Measurements from ENCODE around the gene SLC17A2. TPM values are rescaled to one million over a fixed set of nuclear protein-coding genes. Genes with fewer than 3 reads are reported as not detected.

SLC17A2 gene
- total and polyA plus RNA-seq, 2 of the 13 experiments (the other 11 are each of a cell fraction or from before 2014, with no cell fraction given) = 11.2 to 32.4 TPM

- no TSS peak for BruUV-seq (replicated peaks)
- H3K36me3 ChIP-seq (replicated peaks in 1 of 2; ENCODE audit: control insufficient read depth in 1 of 2, insufficient read depth in 2 of 2, low read length in 2 of 2) = no peaks in the 10 kb centered on the region
- CTCF ChIA-PET (ENCODE audit: low intra/inter-chr PET ratio, low total read pairs) = no interaction called here
These were observed 37.6 kb downstream of the SLC17A2 start for GRCh38 chr6:25892877-25893276.

GRCh38 chr6:25889877-25890853 is 40.3 kb downstream of the SLC17A2 start:
- DNase-seq (ENCODE audit: low spot score) (peak; percentile 70), ATAC-seq (peak; percentile 95), FAIRE-seq (peak; percentile 87)
- Histone ChIP-seq H3K4me1 (ENCODE audit: insufficient read depth, low read length) (peaks cover 14% of the 10 kb centered on the region), H3K27ac (ENCODE audit: extremely low read length, insufficient read depth, low read length) (no peak overlapping the region), H3K79me2 (ENCODE audit: insufficient read depth, low read length) (no peaks in the 10 kb centered on the region), H3K9ac (ENCODE audit: insufficient read depth, low read depth, low read length) (no peak overlapping the region), H3K4me2 (ENCODE audit: low read depth, low read length) (no peak overlapping the region), H3K36me3 (replicated peaks in 1 of 2; ENCODE audit: control insufficient read depth in 1 of 2, insufficient read depth in 2 of 2, low read length in 2 of 2) (no peaks in the 10 kb centered on the region), H2AFZ (ENCODE audit: low read length) (no peak overlapping the region), H4K20me1 (ENCODE audit: insufficient read depth, low read length) (no peaks in the 10 kb centered on the region), H3K9me3 (ENCODE audit: low read length) (no peaks in the 10 kb centered on the region), H3K4me3 (replicated peaks in 1 of 3; ENCODE audit: insufficient read depth in 1 of 3, low read depth in 2 of 3, low read length in 3 of 3) (no peak overlapping the region), H3K27me3 (ENCODE audit: control insufficient read depth in 1 of 2, insufficient read depth in 2 of 2, low read length in 2 of 2) (no peaks in the 10 kb centered on the region)
- no TSS peak for BruUV-seq (replicated peaks)
- in situ Hi-C loops (cut with HindIII; ENCODE audit: extremely low pct_ligation_motif_present, low pct_unique_long_range_greater_than_20kb) = loop anchor here (5.0 to 25.0 kb wide), 2 partner anchors 98 to 628 kb away; no protein-coding TSS in a partner anchor
- POLR2A ChIA-PET = no interaction called here
- CTCF ChIA-PET (ENCODE audit: low intra/inter-chr PET ratio, low total read pairs) = interaction anchor here (1.0 to 2.0 kb wide), 8 partner anchors 52 to 666 kb away, joined by 3 to 59 read pairs (median 6); no protein-coding TSS in a partner anchor
- intact Hi-C loops (cut with micrococcal nuclease; ENCODE audit: unreplicated experiment) = loop anchor here (1.0 to 5.0 kb wide), 6 partner anchors 52 to 667 kb away; no protein-coding TSS in a partner anchor
- WGBS (ENCODE audit: low lambda C conversion rate) = 63% methylated on average over 5 of the region's 5 CpGs
- TF ChIP-seq ARID5B (CRISPR knock-in tag; IDR thresholded peaks at IDR 0.05) (peak; percentile 59), MNT (IDR thresholded peaks at IDR 0.05) (no peak), DRAP1 (CRISPR knock-in tag; IDR thresholded peaks at IDR 0.05) (no peak; the same call in 1 of the 2 replicates), ZNF777 (CRISPR knock-in tag; IDR thresholded peaks at IDR 0.05) (no peak), ZFY (CRISPR knock-in tag; IDR thresholded peaks at IDR 0.05) (no peak), ZNF280B (CRISPR knock-in tag; IDR thresholded peaks at IDR 0.05; ENCODE audit: borderline replicate concordance) (no peak)

More at GRCh38 chr6:25892877-25893276, 37.6 kb downstream of the SLC17A2 start:
- Histone ChIP-seq H2AFZ (ENCODE audit: low read length) (no peak overlapping the region), H3K4me1 (ENCODE audit: insufficient read depth, low read length) (peaks cover 14% of the 10 kb centered on the region), H4K20me1 (ENCODE audit: insufficient read depth, low read length) (no peaks in the 10 kb centered on the region), H3K9ac (ENCODE audit: insufficient read depth, low read depth, low read length) (no peak overlapping the region), H3K4me3 (replicated peaks in 1 of 3; ENCODE audit: insufficient read depth in 1 of 3, low read depth in 2 of 3, low read length in 3 of 3) (no peak overlapping the region), H3K79me2 (ENCODE audit: insufficient read depth, low read length) (no peaks in the 10 kb centered on the region), H3K9me3 (ENCODE audit: low read length) (no peaks in the 10 kb centered on the region), H3K4me2 (ENCODE audit: low read depth, low read length) (no peak overlapping the region), H3K27me3 (ENCODE audit: control insufficient read depth in 1 of 2, insufficient read depth in 2 of 2, low read length in 2 of 2) (no peaks in the 10 kb centered on the region), H3K27ac (ENCODE audit: extremely low read length, insufficient read depth, low read length) (no peak overlapping the region)
- FAIRE-seq = no peak
- ATAC-seq = no peak
- POLR2A ChIA-PET = no interaction called here
- TF ChIP-seq ZNF12 (CRISPR knock-in tag; IDR thresholded peaks at IDR 0.05) = peak; percentile 92
- TF ChIP-seq JDP2 (CRISPR knock-in tag; IDR thresholded peaks at IDR 0.05; ENCODE audit: borderline replicate concordance) = no peak
- no peak for DNase-seq (ENCODE audit: low spot score)
- intact Hi-C loops (cut with micrococcal nuclease; ENCODE audit: unreplicated experiment) (loop anchor here (5.0 kb wide), 2 partner anchors 99 to 626 kb away; no protein-coding TSS in a partner anchor), in situ Hi-C loops (cut with HindIII; ENCODE audit: extremely low pct_ligation_motif_present, low pct_unique_long_range_greater_than_20kb) (loop anchor here (5.0 to 25.0 kb wide), 2 partner anchors 101 to 631 kb away; no protein-coding TSS in a partner anchor)
